Measurements from ENCODE around the gene MTRR.

Gene MTRR

DNA sequence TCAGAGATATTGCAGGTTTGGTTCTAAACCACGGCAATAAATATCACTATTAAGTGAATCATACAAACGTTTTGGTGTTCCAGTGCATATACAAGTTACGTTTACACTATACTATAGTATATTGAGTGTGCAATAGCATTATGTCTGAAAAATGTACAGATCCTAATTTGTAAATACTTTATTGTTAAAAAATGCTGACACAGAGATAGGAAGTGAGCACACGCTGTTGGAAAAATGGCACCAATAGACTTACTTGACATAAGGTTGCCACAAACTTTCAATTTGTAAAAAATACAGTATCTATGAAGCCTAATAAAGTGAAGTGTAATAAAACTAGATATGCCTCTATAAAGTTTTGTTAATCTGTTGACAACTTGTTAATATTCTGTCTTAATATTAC lies 34.0 kb upstream of the MTRR start:
- no peak overlapping the region for H3K4me3 ChIP-seq (ENCODE audit: low read depth, low read length)
- DNase-seq (ENCODE audit: low read depth), result no peak
- TF ChIP-seq, protein P1, sequence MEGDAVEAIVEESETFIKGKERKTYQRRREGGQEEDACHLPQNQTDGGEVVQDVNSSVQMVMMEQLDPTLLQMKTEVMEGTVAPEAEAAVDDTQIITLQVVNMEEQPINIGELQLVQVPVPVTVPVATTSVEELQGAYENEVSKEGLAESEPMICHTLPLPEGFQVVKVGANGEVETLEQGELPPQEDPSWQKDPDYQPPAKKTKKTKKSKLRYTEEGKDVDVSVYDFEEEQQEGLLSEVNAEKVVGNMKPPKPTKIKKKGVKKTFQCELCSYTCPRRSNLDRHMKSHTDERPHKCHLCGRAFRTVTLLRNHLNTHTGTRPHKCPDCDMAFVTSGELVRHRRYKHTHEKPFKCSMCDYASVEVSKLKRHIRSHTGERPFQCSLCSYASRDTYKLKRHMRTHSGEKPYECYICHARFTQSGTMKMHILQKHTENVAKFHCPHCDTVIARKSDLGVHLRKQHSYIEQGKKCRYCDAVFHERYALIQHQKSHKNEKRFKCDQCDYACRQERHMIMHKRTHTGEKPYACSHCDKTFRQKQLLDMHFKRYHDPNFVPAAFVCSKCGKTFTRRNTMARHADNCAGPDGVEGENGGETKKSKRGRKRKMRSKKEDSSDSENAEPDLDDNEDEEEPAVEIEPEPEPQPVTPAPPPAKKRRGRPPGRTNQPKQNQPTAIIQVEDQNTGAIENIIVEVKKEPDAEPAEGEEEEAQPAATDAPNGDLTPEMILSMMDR (IDR thresholded peaks at IDR 0.05; ENCODE audit: low read depth, low read length, missing control alignments), result no peak

DNA sequence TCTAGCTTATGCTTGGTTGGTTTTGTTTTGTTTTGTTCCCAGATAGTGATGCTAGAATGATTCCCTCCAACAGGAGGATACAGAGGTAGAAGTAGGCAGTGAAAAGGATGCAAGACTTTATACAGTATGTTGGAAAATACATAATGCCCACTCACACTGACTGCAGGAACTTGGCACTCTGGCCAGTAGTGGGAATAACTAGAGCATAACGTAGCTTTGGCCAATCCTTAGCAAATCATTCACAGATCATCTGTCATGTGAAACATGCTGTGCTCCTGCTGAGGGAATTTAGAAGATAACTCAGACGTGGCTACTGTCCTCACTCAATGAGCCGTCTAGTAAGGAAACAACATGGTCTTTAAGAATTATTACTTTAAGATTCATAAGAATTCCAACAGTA lies 31.5 kb upstream of the MTRR start:
- TF ChIP-seq, protein P1 (IDR thresholded peaks at IDR 0.05; ENCODE audit: low read depth, low read length, missing control alignments), result no peak
- no peak for DNase-seq (ENCODE audit: low read depth)

DNA sequence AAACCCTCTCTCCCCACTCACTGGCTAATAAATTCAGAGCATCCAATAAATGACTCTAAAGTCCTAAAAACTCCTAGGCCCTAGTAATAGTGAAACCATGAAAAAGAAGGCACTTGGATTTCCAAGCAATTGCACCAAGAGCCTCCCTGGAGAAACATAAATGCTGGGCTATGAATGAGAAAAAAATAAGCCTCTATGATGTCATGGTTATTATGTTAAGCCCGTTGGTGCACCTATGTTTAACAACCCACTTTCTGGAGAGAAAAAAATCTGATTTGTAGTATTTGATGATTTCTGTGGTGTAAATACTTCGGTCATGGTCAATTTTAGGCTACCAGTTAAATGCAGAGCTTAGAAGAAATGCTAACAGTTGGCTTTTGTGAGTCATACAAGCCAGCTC lies 26.4 kb upstream of the MTRR start:
- TF ChIP-seq, protein P1 (IDR thresholded peaks at IDR 0.05; ENCODE audit: low read depth, low read length, missing control alignments), result no peak
- no peak overlapping the region for H3K4me3 ChIP-seq (ENCODE audit: low read depth, low read length)
- no peak for DNase-seq (ENCODE audit: low read depth)

More for the DNA sequence above, 31.5 kb upstream of the MTRR start:
- no peak overlapping the region for H3K4me3 ChIP-seq (ENCODE audit: low read depth, low read length)

DNA sequence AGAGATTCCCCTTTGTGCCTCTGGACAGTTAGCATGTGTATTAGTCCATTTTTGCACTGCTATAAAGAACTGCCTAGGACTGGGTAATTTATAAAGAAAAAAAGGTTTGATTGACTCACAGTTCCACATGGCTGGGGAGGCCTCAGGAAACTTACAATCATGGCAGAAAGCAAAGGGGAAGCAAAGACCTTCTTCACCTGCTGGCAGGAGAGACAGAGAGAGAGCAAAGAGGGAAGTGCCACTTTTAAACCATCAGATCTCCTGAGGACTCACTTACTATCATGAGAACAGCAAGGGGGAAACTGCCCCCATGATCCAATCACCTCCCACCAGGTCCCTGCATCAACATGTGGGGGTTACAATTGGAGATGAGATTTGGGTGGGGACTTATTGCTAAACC lies 24.0 kb upstream of the MTRR start:
- no peak for DNase-seq (ENCODE audit: low read depth)
- H3K4me3 ChIP-seq (ENCODE audit: low read depth, low read length), result no peak overlapping the region
- TF ChIP-seq, protein P1 (IDR thresholded peaks at IDR 0.05; ENCODE audit: low read depth, low read length, missing control alignments), result no peak

DNA sequence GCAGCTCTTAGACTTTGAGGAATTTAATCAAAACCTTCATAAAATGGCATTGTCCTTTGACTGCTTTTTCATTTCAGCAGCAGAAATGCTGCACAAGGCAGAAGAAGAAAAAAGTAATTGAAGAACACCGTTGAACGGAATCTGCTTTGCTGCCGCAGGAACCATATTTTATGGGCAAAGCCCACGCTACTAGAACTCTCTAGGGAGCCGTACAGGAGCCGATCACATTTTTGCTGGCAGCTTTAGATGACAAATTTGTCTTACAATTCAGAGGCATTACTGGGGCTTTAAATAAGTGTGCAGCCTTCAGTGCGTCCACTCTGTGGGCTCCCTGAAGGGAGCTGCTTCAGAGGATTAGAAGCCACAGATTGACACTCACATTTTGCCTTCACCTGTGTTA lies 23.4 kb upstream of the MTRR start:
- TF ChIP-seq, protein P1 (IDR thresholded peaks at IDR 0.05; ENCODE audit: low read depth, low read length, missing control alignments), result no peak
- no peak for DNase-seq (ENCODE audit: low read depth)
- no peak overlapping the region for H3K4me3 ChIP-seq (ENCODE audit: low read depth, low read length)

DNA sequence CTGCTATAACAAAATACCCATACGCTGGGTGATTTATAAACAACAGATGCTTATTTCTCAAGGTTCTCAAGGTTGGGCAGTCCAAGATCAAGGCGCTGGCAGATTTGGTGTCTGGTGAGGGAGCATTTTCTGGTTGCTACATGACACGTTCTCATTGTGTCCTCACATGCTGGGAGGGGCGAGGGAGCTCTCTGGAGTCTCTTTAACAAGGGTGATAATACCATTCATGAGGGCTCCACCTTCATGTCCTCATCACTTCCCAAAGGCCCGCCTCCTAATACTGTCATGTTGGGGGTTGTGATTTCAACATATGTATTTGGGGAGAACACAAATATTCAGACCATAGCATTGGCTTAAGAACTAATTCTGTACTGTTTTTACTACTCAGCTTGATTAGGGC lies 22.6 kb upstream of the MTRR start:
- TF ChIP-seq, protein P1 (IDR thresholded peaks at IDR 0.05; ENCODE audit: low read depth, low read length, missing control alignments), result no peak
- DNase-seq (ENCODE audit: low read depth), result no peak
- H3K4me3 ChIP-seq (ENCODE audit: low read depth, low read length), result no peak overlapping the region

DNA sequence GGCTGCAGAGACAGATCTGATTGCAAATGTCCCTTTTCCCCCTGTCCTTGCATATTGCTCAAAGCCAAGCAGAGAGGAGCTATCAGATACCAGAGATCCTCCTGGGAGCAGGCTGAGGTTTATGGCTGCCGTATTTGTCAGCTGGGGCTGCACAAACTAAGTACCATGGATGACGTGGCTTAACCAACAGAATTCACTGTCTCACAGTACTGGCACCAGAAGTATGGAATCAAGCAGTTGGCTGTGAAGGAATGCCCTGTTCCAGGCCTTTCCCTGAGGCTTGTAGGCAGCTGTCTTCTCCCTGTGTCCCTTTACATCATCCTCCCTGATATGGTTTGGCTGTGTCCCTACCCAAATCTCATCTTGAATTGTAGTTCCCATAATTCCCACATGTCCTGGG lies 20.7 kb upstream of the MTRR start:
- TF ChIP-seq, protein P1 (IDR thresholded peaks at IDR 0.05; ENCODE audit: low read depth, low read length, missing control alignments), result no peak
- H3K4me3 ChIP-seq (ENCODE audit: low read depth, low read length), result no peak overlapping the region
- DNase-seq (ENCODE audit: low read depth), result no peak

All from GM12864 (cell line).